ENCODE measurements around the gene PLEKHM1.

PLEKHM1 gene

GRCh38 chr17:45398800-45399199 lies 91.7 kb downstream of the PLEKHM1 start:
- no peaks in the 10 kb centered on the region for H3K36me3 ChIP-seq (ENCODE audit: control insufficient read depth, insufficient read depth, low read length)
- no peaks in the 10 kb centered on the region for H3K27me3 ChIP-seq (ENCODE audit: control insufficient read depth, insufficient read depth, low read length, poor library complexity, severe bottlenecking)
- no peaks in the 10 kb centered on the region for H3K9me3 ChIP-seq (ENCODE audit: control insufficient read depth, low read length)
- WGBS, 2 experiments = 77 to 78% methylated on average over 5 of the region's 5 CpGs
- H3K27ac ChIP-seq (ENCODE audit: insufficient read depth, low read depth, low read length, poor library complexity, severe bottlenecking) = no peak overlapping the region
- no peak overlapping the region for H3K4me3 ChIP-seq (ENCODE audit: insufficient read depth, low read depth, low read length)
- H3K4me1 ChIP-seq (ENCODE audit: control insufficient read depth, insufficient read depth, low read length) = no peaks in the 10 kb centered on the region

- Histone ChIP-seq H3K9me3 (ENCODE audit: control insufficient read depth, low read length) (no peaks in the 10 kb centered on the region), H3K27ac (ENCODE audit: insufficient read depth, low read depth, low read length, poor library complexity, severe bottlenecking) (no peak overlapping the region), H3K4me1 (ENCODE audit: control insufficient read depth, insufficient read depth, low read length) (no peaks in the 10 kb centered on the region), H3K27me3 (ENCODE audit: control insufficient read depth, insufficient read depth, low read length, poor library complexity, severe bottlenecking) (no peaks in the 10 kb centered on the region), H3K36me3 (ENCODE audit: control insufficient read depth, insufficient read depth, low read length) (no peaks in the 10 kb centered on the region), H3K4me3 (ENCODE audit: insufficient read depth, low read depth, low read length) (no peak overlapping the region)
- WGBS, 2 experiments = 92 to 97% methylated on average over 5 of the region's 5 CpGs
Observed at GRCh38 chr17:45397796-45398195, 92.7 kb downstream of the PLEKHM1 start.

GRCh38 chr17:45396496-45397205 lies 93.9 kb downstream of the PLEKHM1 start:
- no peaks in the 10 kb centered on the region for H3K27me3 ChIP-seq (ENCODE audit: control insufficient read depth, insufficient read depth, low read length, poor library complexity, severe bottlenecking)
- no peak overlapping the region for H3K4me3 ChIP-seq (ENCODE audit: insufficient read depth, low read depth, low read length)
- no peaks in the 10 kb centered on the region for H3K36me3 ChIP-seq (ENCODE audit: control insufficient read depth, insufficient read depth, low read length)
- WGBS, 2 experiments = 94 to 95% methylated on average over 50 of the region's 50 CpGs
- H3K9me3 ChIP-seq (ENCODE audit: control insufficient read depth, low read length) = no peaks in the 10 kb centered on the region
- H3K27ac ChIP-seq (ENCODE audit: insufficient read depth, low read depth, low read length, poor library complexity, severe bottlenecking) = no peak overlapping the region
- no peaks in the 10 kb centered on the region for H3K4me1 ChIP-seq (ENCODE audit: control insufficient read depth, insufficient read depth, low read length)

GRCh38 chr17:45395569-45396415 lies 94.7 kb downstream of the PLEKHM1 start:
- Histone ChIP-seq H3K4me3 (ENCODE audit: insufficient read depth, low read depth, low read length) (no peak overlapping the region), H3K9me3 (ENCODE audit: control insufficient read depth, low read length) (no peaks in the 10 kb centered on the region), H3K27me3 (ENCODE audit: control insufficient read depth, insufficient read depth, low read length, poor library complexity, severe bottlenecking) (no peaks in the 10 kb centered on the region), H3K27ac (ENCODE audit: insufficient read depth, low read depth, low read length, poor library complexity, severe bottlenecking) (no peak overlapping the region), H3K4me1 (ENCODE audit: control insufficient read depth, insufficient read depth, low read length) (no peaks in the 10 kb centered on the region), H3K36me3 (ENCODE audit: control insufficient read depth, insufficient read depth, low read length) (no peaks in the 10 kb centered on the region)
- WGBS, 2 experiments = 95 to 96% methylated on average over 60 of the region's 60 CpGs

- Histone ChIP-seq H3K9me3 (ENCODE audit: control insufficient read depth, low read length) (no peaks in the 10 kb centered on the region), H3K4me3 (ENCODE audit: insufficient read depth, low read depth, low read length) (no peak overlapping the region), H3K36me3 (ENCODE audit: control insufficient read depth, insufficient read depth, low read length) (no peaks in the 10 kb centered on the region), H3K27me3 (ENCODE audit: control insufficient read depth, insufficient read depth, low read length, poor library complexity, severe bottlenecking) (no peaks in the 10 kb centered on the region), H3K4me1 (ENCODE audit: control insufficient read depth, insufficient read depth, low read length) (no peaks in the 10 kb centered on the region), H3K27ac (ENCODE audit: insufficient read depth, low read depth, low read length, poor library complexity, severe bottlenecking) (no peak overlapping the region)
- 20 to 22% methylated on average over 27 to 30 of the region's 30 CpGs for WGBS, 2 experiments
Observed at GRCh38 chr17:45394913-45395568, 95.5 kb downstream of the PLEKHM1 start.

GRCh38 chr17:45394564-45394912 lies 96.0 kb downstream of the PLEKHM1 start:
- Histone ChIP-seq H3K27me3 (ENCODE audit: control insufficient read depth, insufficient read depth, low read length, poor library complexity, severe bottlenecking) (no peaks in the 10 kb centered on the region), H3K4me3 (ENCODE audit: insufficient read depth, low read depth, low read length) (no peak overlapping the region), H3K4me1 (ENCODE audit: control insufficient read depth, insufficient read depth, low read length) (no peaks in the 10 kb centered on the region), H3K27ac (ENCODE audit: insufficient read depth, low read depth, low read length, poor library complexity, severe bottlenecking) (no peak overlapping the region), H3K9me3 (ENCODE audit: control insufficient read depth, low read length) (no peaks in the 10 kb centered on the region), H3K36me3 (ENCODE audit: control insufficient read depth, insufficient read depth, low read length) (no peaks in the 10 kb centered on the region)
- WGBS, 2 experiments = 93 to 95% methylated on average over 4 of the region's 4 CpGs

- Histone ChIP-seq H3K4me1 (ENCODE audit: control insufficient read depth, insufficient read depth, low read length) (peaks cover 3% of the 10 kb centered on the region), H3K9me3 (ENCODE audit: control insufficient read depth, low read length) (no peaks in the 10 kb centered on the region), H3K27me3 (ENCODE audit: control insufficient read depth, insufficient read depth, low read length, poor library complexity, severe bottlenecking) (no peaks in the 10 kb centered on the region), H3K36me3 (ENCODE audit: control insufficient read depth, insufficient read depth, low read length) (no peaks in the 10 kb centered on the region), H3K4me3 (ENCODE audit: insufficient read depth, low read depth, low read length) (no peak overlapping the region), H3K27ac (ENCODE audit: insufficient read depth, low read depth, low read length, poor library complexity, severe bottlenecking) (no peak overlapping the region)
- WGBS, 2 experiments = 88 to 91% methylated on average over 6 of the region's 6 CpGs
Observed at GRCh38 chr17:45394091-45394490, 96.4 kb downstream of the PLEKHM1 start.

- no peak overlapping the region for H3K27ac ChIP-seq (ENCODE audit: insufficient read depth, low read depth, low read length, poor library complexity, severe bottlenecking)
Observed at GRCh38 chr17:45393411-45393810, 97.1 kb downstream of the PLEKHM1 start.

GRCh38 chr17:45391918-45392317 lies 98.6 kb downstream of the PLEKHM1 start:
- Histone ChIP-seq H3K27ac (ENCODE audit: insufficient read depth, low read depth, low read length, poor library complexity, severe bottlenecking) (no peak overlapping the region), H3K27me3 (ENCODE audit: control insufficient read depth, insufficient read depth, low read length, poor library complexity, severe bottlenecking) (no peaks in the 10 kb centered on the region), H3K9me3 (ENCODE audit: control insufficient read depth, low read length) (no peaks in the 10 kb centered on the region), H3K4me3 (ENCODE audit: insufficient read depth, low read depth, low read length) (no peak overlapping the region), H3K4me1 (ENCODE audit: control insufficient read depth, insufficient read depth, low read length) (peaks cover 4% of the 10 kb centered on the region), H3K36me3 (ENCODE audit: control insufficient read depth, insufficient read depth, low read length) (no peaks in the 10 kb centered on the region)
- WGBS, 2 experiments = 92 to 97% methylated on average over 2 of the region's 2 CpGs

More at GRCh38 chr17:45393411-45393810, 97.1 kb downstream of the PLEKHM1 start:
- WGBS, 2 experiments = 95 to 96% methylated on average over 5 of the region's 5 CpGs
- peaks cover 4% of the 10 kb centered on the region for H3K4me1 ChIP-seq (ENCODE audit: control insufficient read depth, insufficient read depth, low read length)
- no peaks in the 10 kb centered on the region for H3K36me3 ChIP-seq (ENCODE audit: control insufficient read depth, insufficient read depth, low read length)
- H3K27me3 ChIP-seq (ENCODE audit: control insufficient read depth, insufficient read depth, low read length, poor library complexity, severe bottlenecking) = no peaks in the 10 kb centered on the region
- H3K4me3 ChIP-seq (ENCODE audit: insufficient read depth, low read depth, low read length) = no peak overlapping the region
- H3K9me3 ChIP-seq (ENCODE audit: control insufficient read depth, low read length) = no peaks in the 10 kb centered on the region

GRCh38 chr17:45391291-45391690 lies 99.2 kb downstream of the PLEKHM1 start:
- no peaks in the 10 kb centered on the region for H3K27me3 ChIP-seq (ENCODE audit: control insufficient read depth, insufficient read depth, low read length, poor library complexity, severe bottlenecking)
- peaks cover 4% of the 10 kb centered on the region for H3K4me1 ChIP-seq (ENCODE audit: control insufficient read depth, insufficient read depth, low read length)
- 77 to 80% methylated on average over 5 of the region's 5 CpGs for WGBS, 2 experiments
- no peaks in the 10 kb centered on the region for H3K36me3 ChIP-seq (ENCODE audit: control insufficient read depth, insufficient read depth, low read length)
- H3K27ac ChIP-seq (ENCODE audit: insufficient read depth, low read depth, low read length, poor library complexity, severe bottlenecking) = no peak overlapping the region
- H3K9me3 ChIP-seq (ENCODE audit: control insufficient read depth, low read length) = no peaks in the 10 kb centered on the region
- no peak overlapping the region for H3K4me3 ChIP-seq (ENCODE audit: insufficient read depth, low read depth, low read length)

All from ectodermal cell (in vitro differentiated cells).